Tibial nerve (tissue), 3 donors: ENCODE data around the gene FRMD3.

Source experiments
- CTCF ChIP-seq, 5 experiments: fragments of 200-600 bp in 3 of 5; fragments of 450-650 bp in 2 of 5; sonication (generic) in 3 of 5; IDR thresholded peaks; one replicate each; pipeline ENCODE4 v1.5.1; 2016 to 2019; ENCODE audit warnings: antibody characterized with exemption in 5 of 5, mild to moderate bottlenecking in 3 of 5, moderate library complexity in 2 of 5
- POLR2A ChIP-seq, 2 donors: fragments of 450-650 bp; IDR thresholded peaks; one replicate each; pipeline ENCODE4 v1.6.1; 2017; ENCODE audit warnings: antibody characterized with exemption in 2 of 2, mild to moderate bottlenecking in 2 of 2, moderate library complexity in 2 of 2

- TF ChIP-seq CTCF (IDR thresholded peaks at IDR 0.05) = no peak
- no peak for TF ChIP-seq POLR2A (IDR thresholded peaks at IDR 0.05)
Measured at GRCh38 chr9:83413367-83413766, 124.8 kb downstream of the FRMD3 start.
